Measurements from ENCODE around the gene NFIX. TPM values are rescaled to one million over a fixed set of nuclear protein-coding genes. Genes with fewer than 3 reads are reported as not detected.

NFIX gene
- total and polyA plus RNA-seq, 2 donors (not counting 3 experiments of a cell fraction or from before 2014, with no cell fraction given): 9.8 to 37.7 TPM

- H3K4me1 ChIP-seq (ENCODE audit: control insufficient read depth, extremely low read depth, insufficient read depth, low read length): peaks cover 49% of the 10 kb centered on the region
- peak overlapping the region; percentile 70 for H3K4me2 ChIP-seq (ENCODE audit: insufficient read depth, low read length)
- no peaks in the 10 kb centered on the region for H3K79me2 ChIP-seq (ENCODE audit: control insufficient read depth, insufficient read depth, low read length)
- peak overlapping the region; percentile 40 for H3K9ac ChIP-seq (replicated peaks; ENCODE audit: extremely low read depth, insufficient read depth, low read length)
- peak overlapping the region; percentile 88 for H2AFZ ChIP-seq (ENCODE audit: low read depth, low read length)
- intact Hi-C loops (cut with micrococcal nuclease): loop anchor here (5.0 kb wide), 1 partner anchor 40 kb away; no protein-coding TSS in a partner anchor
- no peaks in the 10 kb centered on the region for H3K9me3 ChIP-seq (replicated peaks; ENCODE audit: control insufficient read depth, insufficient read depth, low read length)
- H3K4me3 ChIP-seq (replicated peaks in 1 of 3; ENCODE audit: insufficient read depth in 1 of 3, low read depth in 1 of 3, low read length in 3 of 3): no peak overlapping the region
- no peak for DNase-seq (ENCODE audit: low read depth, low spot score)
- FAIRE-seq: no peak
- no peak overlapping the region for H3K27ac ChIP-seq (ENCODE audit: insufficient read depth, low read depth, low read length)
- POLR2A ChIA-PET: interaction anchor here (1.0 kb wide), 1 partner anchor 39 kb away, joined by 4 read pairs; no protein-coding TSS in a partner anchor
- BruUV-seq (replicated peaks): no TSS peak
- dilution Hi-C loops (cut with MboI; ENCODE audit: extremely low pct_ligation_motif_present, low sequenced_read_pairs): no loop called here
- CTCF ChIA-PET: interaction anchor here (0.6 to 4.5 kb wide), 15 partner anchors 9 to 1880 kb away, joined by 3 to 38 read pairs (median 5); no protein-coding TSS in a partner anchor
- TF ChIP-seq MYC (IDR thresholded peaks at IDR 0.05; ENCODE audit: low read depth, low read length): no peak
- TF ChIP-seq POLR2A (IDR thresholded peaks at IDR 0.05; ENCODE audit: low read depth, low read length): no peak
- no peak for TF ChIP-seq FOS (IDR thresholded peaks at IDR 0.05; ENCODE audit: borderline replicate concordance, insufficient read depth, low read length)
- no peak for TF ChIP-seq GATA2 (IDR thresholded peaks at IDR 0.05; ENCODE audit: insufficient read depth, insufficient read length, low read depth, low read length)
- TF ChIP-seq JUN (IDR thresholded peaks at IDR 0.05; ENCODE audit: borderline replicate concordance, insufficient read depth, insufficient read length, low read depth): no peak
- no peak for TF ChIP-seq MAX (IDR thresholded peaks at IDR 0.05; ENCODE audit: insufficient read depth, insufficient read length)
- no peak for TF ChIP-seq POLR2AphosphoS5 (IDR thresholded peaks at IDR 0.05; ENCODE audit: insufficient read depth, low read depth, low read length)
- no peak for TF ChIP-seq EZH2 (IDR thresholded peaks at IDR 0.05; ENCODE audit: borderline replicate concordance, low read depth, low read length, severe bottlenecking)
- TF ChIP-seq CTCF (IDR thresholded peaks at IDR 0.05; ENCODE audit: extremely low read depth in 1 of 2, insufficient read depth in 1 of 2, low read depth in 1 of 2, low read length in 2 of 2): no peak
- no peaks in the 10 kb centered on the region for H4K20me1 ChIP-seq (replicated peaks; ENCODE audit: control insufficient read depth, extremely low read depth, insufficient read depth, low read length)
- H3K36me3 ChIP-seq (ENCODE audit: control insufficient read depth in 2 of 2, extremely low read depth in 1 of 2, insufficient read depth in 2 of 2, low read length in 2 of 2): no peaks in the 10 kb centered on the region
- H3K9me1 ChIP-seq (replicated peaks; ENCODE audit: control insufficient read depth, extremely low read depth, insufficient read depth, low read length): no peaks in the 10 kb centered on the region
- no peaks in the 10 kb centered on the region for H3K27me3 ChIP-seq (ENCODE audit: control insufficient read depth in 2 of 2, insufficient read depth in 2 of 2, low read length in 2 of 2)
Measured at GRCh38 chr19:13022111-13022858, 27.0 kb downstream of the NFIX start.

All from endothelial cell of umbilical vein (primary cell).